Panc1 (cell line): ENCODE measurements around the gene RAB32. TPM values are rescaled to one million over a fixed set of nuclear protein-coding genes. Genes with fewer than 3 reads are reported as not detected.

Experiments
- ATAC-seq: fragments of 200-7000 bp; cut with Tn5 transposase; 2 replicates; pipeline ENCODE4 v1.9.1; 2020; ENCODE audit warnings: mild to moderate bottlenecking, moderate library complexity
- BruUV-seq: library from RNA; stranded (reverse); fragments of 400-500 nt; replicated peaks from 2 replicates; lab custom pipeline; 2021; lab: Mats Ljungman, UMichigan
- CTCF ChIA-PET: fragments of 300-600 bp; sonication (Branson Sonifier 250); formaldehyde crosslinking; loops from one replicate; lab custom pipeline; 2022; ENCODE audit warnings: antibody characterized with exemption; lab: Charles Lee
- POLR2A ChIA-PET: fragments of 300-600 bp; sonication (Branson Sonifier 250); formaldehyde crosslinking; loops from one replicate; lab custom pipeline; 2022; ENCODE audit warnings: antibody characterized with exemption; lab: Charles Lee
- DNase-seq: peaks from one replicate; pipeline ENCODE4 v3.0.0-alpha.2; 2010; ENCODE audit warnings: low read depth, low spot score
- H3K27ac ChIP-seq: 2 replicates; pipeline ENCODE4 v1.5.1; 2011; ENCODE audit warnings: mild to moderate bottlenecking, low read length, inconsistent platforms
- H3K27me3 ChIP-seq: fragments of 200-500 bp; sonication (Bioruptor generic); 2 replicates; pipeline ENCODE4 v1.6.0; 2014; ENCODE audit warnings: low read length, inconsistent platforms; ENCODE audit not compliant: control insufficient read depth, insufficient read depth
- H3K36me3 ChIP-seq: fragments of 200-500 bp; sonication (Bioruptor generic); 2 replicates; pipeline ENCODE4 v1.5.1; 2014; ENCODE audit warnings: inconsistent platforms, mild to moderate bottlenecking, low read length, moderate library complexity; ENCODE audit not compliant: control insufficient read depth, insufficient read depth
- H3K4me1 ChIP-seq: 2 replicates; pipeline ENCODE4 v1.5.1; 2011; ENCODE audit warnings: inconsistent platforms, mild to moderate bottlenecking, low read length, moderate library complexity; ENCODE audit not compliant: control insufficient read depth, insufficient read depth
- H3K4me3 ChIP-seq, 2 experiments: 2 replicates each; pipeline ENCODE4 v1.5.1; 2011 to 2012; ENCODE audit warnings: low read depth in 2 of 2, low read length in 2 of 2, mild to moderate bottlenecking in 2 of 2, inconsistent platforms in 1 of 2, moderate library complexity in 1 of 2
- H3K9me3 ChIP-seq: fragments of 200-500 bp; sonication (Bioruptor generic); 2 replicates; pipeline ENCODE4 v1.5.1; 2014; ENCODE audit warnings: low read depth, mild to moderate bottlenecking, inconsistent platforms, low read length, moderate library complexity; ENCODE audit not compliant: control insufficient read depth, insufficient read depth
- CTCF ChIP-seq: fragments of 450-650 bp; IDR thresholded peaks from 2 replicates; pipeline ENCODE4 v1.5.1; 2017; ENCODE audit warnings: mild to moderate bottlenecking
- POLR2AphosphoS5 ChIP-seq: IDR thresholded peaks from 2 replicates; pipeline ENCODE4 v1.6.1; 2012; ENCODE audit warnings: mild to moderate bottlenecking, low read depth, low read length, moderate library complexity
- REST ChIP-seq, 2 experiments: IDR thresholded peaks; 2 replicates each; pipeline ENCODE4 v1.6.1; 2011 to 2012; ENCODE audit warnings: low read depth in 2 of 2, control low read depth in 1 of 2, low read length in 1 of 2, mild to moderate bottlenecking in 1 of 2, moderate library complexity in 1 of 2; ENCODE audit not compliant: insufficient read depth in 1 of 2
- SIN3A ChIP-seq: IDR thresholded peaks from 2 replicates; pipeline ENCODE4 v1.6.1; 2012; ENCODE audit warnings: low read depth, mild to moderate bottlenecking, low read length, moderate library complexity, borderline replicate concordance; ENCODE audit not compliant: insufficient read depth
- TCF7L2 ChIP-seq: IDR thresholded peaks from 2 replicates; pipeline ENCODE4 v1.6.1; 2011; ENCODE audit warnings: mild to moderate bottlenecking, low read depth, low read length, inconsistent platforms
- in situ Hi-C: cut with HindIII; loops from 2 replicates; pipeline ENCODE4 v1.10.0; 2016; ENCODE audit warnings: low sequenced_read_pairs, low pct_unique_long_range_greater_than_20kb
- intact Hi-C: fragments of 100-400 bp; cut with micrococcal nuclease; formaldehyde crosslinking; loops from one replicate; pipeline ENCODE4 v1.10.0; 2022; ENCODE audit not compliant: unreplicated experiment
- total RNA-seq: library from RNA; stranded (reverse); gene quantifications from one replicate; pipeline ENCODE4 v1.2.1, GENCODE V29; 2021; ENCODE audit not compliant: unreplicated experiment

Gene RAB32
- total RNA-seq, 1 experiment from 2014 or later, result 61.5 TPM

- peak overlapping the region; percentile 92 for H3K27ac ChIP-seq
- DNase-seq, result no peak
- peak overlapping the region; percentile 89 to 95 for H3K4me3 ChIP-seq
- no TSS peak for BruUV-seq
- POLR2A ChIA-PET, result interaction anchor here (0.7 kb wide), 1 partner anchor 455 kb away, joined by 5 read pairs; no protein-coding TSS in a partner anchor
- no peaks in the 10 kb centered on the region for H3K9me3 ChIP-seq
- no peak for TF ChIP-seq POLR2AphosphoS5
- TF ChIP-seq TCF7L2, result no peak
- TF ChIP-seq REST (IDR thresholded peaks at IDR 0.05; ENCODE audit: insufficient read depth in 1 of 2, low read depth in 2 of 2, low read length in 1 of 2), result no peak
- no peak for TF ChIP-seq SIN3A
- TF ChIP-seq CTCF, result no peak
- H3K27me3 ChIP-seq, result no peaks in the 10 kb centered on the region
- H3K4me1 ChIP-seq, result peaks cover 14% of the 10 kb centered on the region
- intact Hi-C loops (no loop called here), in situ Hi-C loops (no loop called here)
- CTCF ChIA-PET, result interaction anchor here (0.7 kb wide), 1 partner anchor 241 kb away, joined by 3 read pairs; no protein-coding TSS in a partner anchor
- H3K36me3 ChIP-seq, result peaks cover under 1% of the 10 kb centered on the region; the same call in 1 of the 2 replicates
- no peak for ATAC-seq
Observed at GRCh38 chr6:146544616-146545182, 1.1 kb downstream of the RAB32 start.

GRCh38 chr6:146545581-146545980, 1.9 kb downstream of the RAB32 start:
- no peak for DNase-seq

More at GRCh38 chr6:146545581-146545980, 1.9 kb downstream of the RAB32 start:
- Histone ChIP-seq H3K4me1 (peaks cover 14% of the 10 kb centered on the region), H3K9me3 (no peaks in the 10 kb centered on the region), H3K27me3 (no peaks in the 10 kb centered on the region), H3K36me3 (peaks cover 4% of the 10 kb centered on the region; the same call in 1 of the 2 replicates), H3K27ac (peak overlapping the region; percentile 92), H3K4me3 (peak overlapping the region; percentile 89 to 95)
- CTCF ChIA-PET, result no interaction called here
- BruUV-seq, result no TSS peak
- in situ Hi-C loops (no loop called here), intact Hi-C loops (no loop called here)
- POLR2A ChIA-PET, result interaction anchor here (0.8 kb wide), 1 partner anchor 203 kb away, joined by 4 read pairs; no protein-coding TSS in a partner anchor
- TF ChIP-seq REST (IDR thresholded peaks at IDR 0.05; ENCODE audit: insufficient read depth in 1 of 2, low read depth in 2 of 2, low read length in 1 of 2), result no peak
- TF ChIP-seq CTCF, result no peak
- TF ChIP-seq POLR2AphosphoS5, result no peak
- no peak for TF ChIP-seq TCF7L2
- no peak for TF ChIP-seq SIN3A
- no peak for ATAC-seq
